BE2C (cell line): ENCODE results near the gene ARHGAP26.
"Not testable (repeated sequence)": the region's sequence is repeated elsewhere in the genome, so short reads cannot be mapped to it uniquely, and the experiment has no call there.

Experiments used
- DNase-seq: peaks from one replicate; pipeline ENCODE4 v3.0.0-alpha.2; 2020
- H3K27me3 ChIP-seq: fragments of 250-450 bp; sonication (Bioruptor Pico); 2 replicates; pipeline ENCODE4 v1.5.1; 2020; ENCODE audit warnings: mild to moderate bottlenecking
- H3K36me3 ChIP-seq: fragments of 250-450 bp; sonication (Bioruptor Pico); 2 replicates; pipeline ENCODE4 v1.5.1; 2020; ENCODE audit warnings: mild to moderate bottlenecking
- H3K4me1 ChIP-seq: fragments of 250-450 bp; sonication (Bioruptor Pico); 2 replicates; pipeline ENCODE4 v1.5.1; 2020
- H3K4me3 ChIP-seq: 2 replicates; pipeline ENCODE4 v1.5.1; 2011; ENCODE audit warnings: low read depth, low read length
- H3K9me3 ChIP-seq: fragments of 250-450 bp; sonication (Bioruptor Pico); 2 replicates; pipeline ENCODE4 v1.5.1; 2020
- CTCF ChIP-seq: IDR thresholded peaks from 2 replicates; pipeline ENCODE4 v1.5.1; 2012; ENCODE audit warnings: mild to moderate bottlenecking, low read depth, low read length

ARHGAP26 gene

GRCh38 chr5:142920849-142921612 is 150.9 kb downstream of the ARHGAP26 start:
- no peak for TF ChIP-seq CTCF
- no peaks in the 10 kb centered on the region for H3K27me3 ChIP-seq
- no peak for DNase-seq
- no peaks in the 10 kb centered on the region for H3K4me1 ChIP-seq
- no peak overlapping the region for H3K4me3 ChIP-seq
- H3K36me3 ChIP-seq: no peaks in the 10 kb centered on the region
- no peaks in the 10 kb centered on the region for H3K9me3 ChIP-seq

- no peak for DNase-seq
- H3K9me3 ChIP-seq: no peaks in the 10 kb centered on the region
- no peaks in the 10 kb centered on the region for H3K4me1 ChIP-seq
- TF ChIP-seq CTCF: peak; percentile 52
- no peaks in the 10 kb centered on the region for H3K27me3 ChIP-seq
- H3K4me3 ChIP-seq: no peak overlapping the region
- no peaks in the 10 kb centered on the region for H3K36me3 ChIP-seq
Measured at GRCh38 chr5:142922223-142922952, 152.2 kb downstream of the ARHGAP26 start.

GRCh38 chr5:142924135-142924883 is 154.1 kb downstream of the ARHGAP26 start:
- Histone ChIP-seq H3K4me3 (no peak overlapping the region), H3K9me3 (no peaks in the 10 kb centered on the region), H3K27me3 (no peaks in the 10 kb centered on the region), H3K4me1 (no peaks in the 10 kb centered on the region), H3K36me3 (no peaks in the 10 kb centered on the region)
- peak; percentile 32; the same call in 1 of the 2 replicates for TF ChIP-seq CTCF
- DNase-seq: no peak

GRCh38 chr5:142925795-142926194 is 155.6 kb downstream of the ARHGAP26 start:
- Histone ChIP-seq H3K27me3 (no peaks in the 10 kb centered on the region), H3K36me3 (no peaks in the 10 kb centered on the region), H3K9me3 (no peaks in the 10 kb centered on the region), H3K4me1 (no peaks in the 10 kb centered on the region), H3K4me3 (no peak overlapping the region)
- DNase-seq: no peak
- TF ChIP-seq CTCF: no peak

- no peaks in the 10 kb centered on the region for H3K4me1 ChIP-seq
- TF ChIP-seq CTCF: no peak
- H3K27me3 ChIP-seq: no peaks in the 10 kb centered on the region
- H3K36me3 ChIP-seq: no peaks in the 10 kb centered on the region
- DNase-seq: no peak
- no peak overlapping the region for H3K4me3 ChIP-seq
- no peaks in the 10 kb centered on the region for H3K9me3 ChIP-seq
Measured at GRCh38 chr5:142926549-142926948, 156.4 kb downstream of the ARHGAP26 start.

GRCh38 chr5:142928999-142929398 is 158.8 kb downstream of the ARHGAP26 start:
- H3K9me3 ChIP-seq, H3K27me3 ChIP-seq, DNase-seq, H3K4me1 ChIP-seq, H3K4me3 ChIP-seq, H3K36me3 ChIP-seq: not testable (repeated sequence)
